HCT116 (cell line): ENCODE data around the gene GLDN. TPM values are rescaled to one million over a fixed set of nuclear protein-coding genes. Genes with fewer than 3 reads are reported as not detected.

Experiments
- ATAC-seq: fragments of 200-7000 bp; cut with Tn5 transposase; 2 replicates; pipeline ENCODE4 v1.9.1; 2020; ENCODE audit warnings: mild to moderate bottlenecking, moderate library complexity
- BruUV-seq: library from RNA; stranded (reverse); fragments of 400-500 nt; replicated peaks from 2 replicates; lab custom pipeline; 2021; lab: Mats Ljungman, UMichigan
- CTCF ChIA-PET: fragments of 300-600 bp; sonication (Branson Sonifier 250); formaldehyde crosslinking; loops from one replicate; lab custom pipeline; 2021; ENCODE audit warnings: antibody characterized with exemption; lab: Charles Lee
- POLR2A ChIA-PET: fragments of 300-600, 350-600 bp; sonication (Branson Sonifier 250); formaldehyde crosslinking; loops from one replicate; lab custom pipeline; 2021; ENCODE audit warnings: antibody characterized with exemption; lab: Charles Lee
- RAD21 ChIA-PET, 2 experiments: fragments of 300-600 bp; sonication (Branson Sonifier 250); formaldehyde crosslinking; loops; one replicate each; lab custom pipeline; 2023; ENCODE audit warnings: low total read pairs in 2 of 2; ENCODE audit not compliant: uncharacterized antibody in 2 of 2, unreplicated experiment in 2 of 2, low non-redundant PET in 1 of 2; lab: Charles Lee
- DNase-seq: peaks from one replicate; pipeline ENCODE4 v3.0.0-alpha.2; 2010; ENCODE audit warnings: low read depth, low spot score
- H2AFZ ChIP-seq: fragments of 200-600 bp; shearing (Covaris generic), sonication (generic); 2 replicates; pipeline ENCODE4 v1.6.1; 2017; ENCODE audit warnings: low read depth, mixed run types, mixed read lengths, antibody characterized with exemption, low read length; ENCODE audit not compliant: poor library complexity, severe bottlenecking
- H3K27ac ChIP-seq: 2 replicates; pipeline ENCODE4 v1.5.1; 2012; ENCODE audit warnings: low read depth, low read length
- H3K27me3 ChIP-seq: fragments of 200-600 bp; sonication (generic); 2 replicates; pipeline ENCODE4 v1.6.1; 2016; ENCODE audit warnings: mixed run types, low read length, mixed read lengths; ENCODE audit not compliant: insufficient read depth
- H3K36me3 ChIP-seq, 2 experiments: fragments of 200-500 bp in 1 of 2; fragments of 200-600 bp in 1 of 2; sonication (Bioruptor generic) in 1 of 2; sonication (generic) in 1 of 2; 2 replicates each; pipeline versions ENCODE4 v1.5.1 to v1.6.1; 2014 to 2016; ENCODE audit warnings: low read length in 2 of 2, inconsistent platforms in 1 of 2, mixed read lengths in 1 of 2, mixed run types in 1 of 2; ENCODE audit not compliant: insufficient read depth in 2 of 2, control insufficient read depth in 1 of 2
- H3K4me1 ChIP-seq, 2 experiments: fragments of 200-600 bp in 1 of 2; sonication (generic) in 1 of 2; 2 replicates each; pipeline versions ENCODE4 v1.5.1 to v1.6.1; 2012 to 2017; ENCODE audit warnings: low read length in 2 of 2, inconsistent platforms in 1 of 2, mild to moderate bottlenecking in 1 of 2, mixed read lengths in 1 of 2, mixed run types in 1 of 2, moderate library complexity in 1 of 2; ENCODE audit not compliant: insufficient read depth in 2 of 2, control insufficient read depth in 1 of 2
- H3K4me2 ChIP-seq: fragments of 200-600 bp; sonication (generic); 2 replicates; pipeline ENCODE4 v1.6.1; 2017; ENCODE audit warnings: mixed run types, low read length, mixed read lengths
- H3K4me3 ChIP-seq, 2 experiments: fragments of 200-600 bp in 1 of 2; sonication (generic) in 1 of 2; replicated peaks in 1 of 2; 2 replicates each; pipeline ENCODE4 v1.5.1; 2011 to 2016; ENCODE audit warnings: low read length in 2 of 2, control low read depth in 1 of 2, low read depth in 1 of 2, mild to moderate bottlenecking in 1 of 2, mixed read lengths in 1 of 2, mixed run types in 1 of 2
- H3K79me2 ChIP-seq: fragments of 200-600 bp; sonication (generic); 2 replicates; pipeline ENCODE4 v1.6.1; 2017; ENCODE audit warnings: mild to moderate bottlenecking, mixed run types, low read length, moderate library complexity, mixed read lengths; ENCODE audit not compliant: insufficient read depth
- H3K9ac ChIP-seq: fragments of 200-600 bp; sonication (generic); 2 replicates; pipeline ENCODE4 v1.6.1; 2016; ENCODE audit warnings: low read length, mixed read lengths
- H3K9me2 ChIP-seq: fragments of 200-600 bp; sonication (generic), shearing (Covaris generic); 2 replicates; pipeline ENCODE4 v1.6.1; 2017; ENCODE audit warnings: mixed run types, mild to moderate bottlenecking, moderate library complexity; ENCODE audit not compliant: insufficient read depth
- H3K9me3 ChIP-seq, 2 experiments: fragments of 200-500 bp in 1 of 2; fragments of 200-600 bp in 1 of 2; sonication (Bioruptor generic) in 1 of 2; sonication (generic) in 1 of 2; 2 replicates each; pipeline ENCODE4 v1.6.1; 2014 to 2017; ENCODE audit warnings: low read length in 2 of 2, mixed read lengths in 2 of 2, inconsistent platforms in 1 of 2, low read depth in 1 of 2, mild to moderate bottlenecking in 1 of 2, mixed run types in 1 of 2, moderate library complexity in 1 of 2; ENCODE audit not compliant: control insufficient read depth in 1 of 2, insufficient read depth in 1 of 2
- H4K20me1 ChIP-seq: fragments of 200-600 bp; sonication (generic), shearing (Covaris generic); 2 replicates; pipeline ENCODE4 v1.6.1; 2017; ENCODE audit warnings: mixed run types, mild to moderate bottlenecking, moderate library complexity; ENCODE audit not compliant: insufficient read depth
- CEBPB ChIP-seq: IDR thresholded peaks from 2 replicates; pipeline ENCODE4 v1.6.1; 2012; ENCODE audit warnings: low read depth
- EGR1 ChIP-seq: IDR thresholded peaks from 2 replicates; pipeline ENCODE4 v1.6.1; 2012; ENCODE audit warnings: low read depth
- FOSL1 ChIP-seq: IDR thresholded peaks from 2 replicates; pipeline ENCODE4 v1.6.1; 2012; ENCODE audit warnings: low read depth
- JUND ChIP-seq: IDR thresholded peaks from 2 replicates; pipeline ENCODE4 v1.6.1; 2012
- RAD21 ChIP-seq: IDR thresholded peaks from 2 replicates; pipeline ENCODE4 v1.6.1; 2012; ENCODE audit warnings: low read depth, mild to moderate bottlenecking
- REST ChIP-seq: IDR thresholded peaks from 2 replicates; pipeline ENCODE4 v1.6.1; 2012; ENCODE audit warnings: low read depth
- SIN3A ChIP-seq: IDR thresholded peaks from 2 replicates; pipeline ENCODE4 v1.6.1; 2012; ENCODE audit warnings: low read depth
- SP1 ChIP-seq: IDR thresholded peaks from 2 replicates; pipeline ENCODE4 v1.6.1; 2012; ENCODE audit warnings: low read depth
- SRF ChIP-seq: IDR thresholded peaks from 2 replicates; pipeline ENCODE4 v1.6.1; 2012; ENCODE audit warnings: low read depth
- ZFX ChIP-seq: fragments of 450-650 bp; IDR thresholded peaks from 2 replicates; pipeline ENCODE4 v1.6.1; 2017
- intact Hi-C: fragments of 100-400 bp; cut with micrococcal nuclease; formaldehyde crosslinking; loops from 2 replicates; pipeline ENCODE4 v1.10.0; 2022
- total RNA-seq: library from RNA; stranded (reverse); gene quantifications from one replicate; pipeline ENCODE4 v1.2.1, GENCODE V29; 2021; ENCODE audit not compliant: unreplicated experiment

GLDN gene
- total RNA-seq, 1 experiment from 2014 or later: 3.0 TPM

- no peak for TF ChIP-seq RAD21
- TF ChIP-seq SIN3A: no peak
- no peak for TF ChIP-seq JUND
- TF ChIP-seq EGR1: no peak
- no peak for TF ChIP-seq FOSL1
Measured at GRCh38 chr15:51353976-51354375, 12.5 kb downstream of the GLDN start (continued).

GRCh38 chr15:51355096-51355495 lies 13.6 kb downstream of the GLDN start:
- Histone ChIP-seq H3K27me3 (0 out of 2 replicates have a peak, but pooled peaks cover 2% of the 10 kb centered on the region), H3K9me3 (no peaks in the 10 kb centered on the region), H3K79me2 (no peaks in the 10 kb centered on the region), H3K4me1 (no peaks in the 10 kb centered on the region), H2AFZ (no peak overlapping the region), H3K4me2 (no peak overlapping the region), H3K27ac (no peak overlapping the region), H4K20me1 (no peaks in the 10 kb centered on the region), H3K9me2 (no peaks in the 10 kb centered on the region), H3K36me3 (no peaks in the 10 kb centered on the region), H3K9ac (no peak overlapping the region), H3K4me3 (no peak overlapping the region)
- no TSS peak for BruUV-seq
- CTCF ChIA-PET: no interaction called here
- intact Hi-C loops: no loop called here
- POLR2A ChIA-PET: no interaction called here
- ATAC-seq: no peak
- DNase-seq: no peak
- RAD21 ChIA-PET: no interaction called here
- no peak for TF ChIP-seq FOSL1
- no peak for TF ChIP-seq ZFX
- TF ChIP-seq REST: no peak
- TF ChIP-seq SRF: no peak
- TF ChIP-seq CEBPB: no peak
- no peak for TF ChIP-seq SIN3A
- TF ChIP-seq SP1: no peak
- no peak for TF ChIP-seq JUND
- TF ChIP-seq, all 23 proteins: peak for 0
